ENCODE data around the gene BROX. TPM values are rescaled to one million over a fixed set of nuclear protein-coding genes. Genes with fewer than 3 reads are reported as not detected.

Gene BROX
- polyA plus RNA-seq, 2 of the 4 experiments (the other 2 are of a cell fraction) = 9.9 to 20.1 TPM

GRCh38 chr1:222749927-222750326 is 37.6 kb downstream of the BROX start:
- Histone ChIP-seq H3K4me1 (peaks cover 6% of the 10 kb centered on the region; the same call in 1 of the 3 replicates), H3K4me3 (no peak overlapping the region), H3K9me3 (no peaks in the 10 kb centered on the region), H3K27ac (no peak overlapping the region), H3K4me2 (no peak overlapping the region)
- ATAC-seq (no peak), FAIRE-seq (no peak), DNase-seq (ENCODE audit: low read depth in 1 of 2, low spot score in 1 of 2) (peak in 1 of 2 experiments; percentile 19)
- POLR2A ChIA-PET = no interaction called here
- no peak for TF ChIP-seq RFX5 (IDR thresholded peaks at IDR 0.05)
- TF ChIP-seq EHF (CRISPR knock-in tag; IDR thresholded peaks at IDR 0.05) = no peak
- TF ChIP-seq POLR2AphosphoS2 (conservative IDR thresholded peaks at IDR 0.05; ENCODE audit: low read length) = no peak
- TF ChIP-seq NFE2L2 (conservative IDR thresholded peaks at IDR 0.05; ENCODE audit: low read length) = no peak
- no peak for TF ChIP-seq ELK1 (IDR thresholded peaks at IDR 0.05; ENCODE audit: low read depth, low read length)
- no peak for TF ChIP-seq BHLHE40 (IDR thresholded peaks at IDR 0.05; ENCODE audit: low read depth, low read length)
- TF ChIP-seq ZSCAN20 (CRISPR knock-in tag; IDR thresholded peaks at IDR 0.05) = no peak
- no peak for TF ChIP-seq FOSL2 (IDR thresholded peaks at IDR 0.05)
- TF ChIP-seq FOSL2 (CRISPR knock-in tag; IDR thresholded peaks at IDR 0.05) = no peak
- no peak for TF ChIP-seq RARB (CRISPR knock-in tag; IDR thresholded peaks at IDR 0.05)
- no peak for TF ChIP-seq SMC3 (IDR thresholded peaks at IDR 0.05)
- no peak for TF ChIP-seq CBX8 (IDR thresholded peaks at IDR 0.05)
- no peak for TF ChIP-seq E2F6 (IDR thresholded peaks at IDR 0.05; ENCODE audit: borderline replicate concordance, low read depth)
- no peak for TF ChIP-seq HMGXB4 (CRISPR knock-in tag; IDR thresholded peaks at IDR 0.05; ENCODE audit: borderline replicate concordance)
- no peak for TF ChIP-seq JUN (IDR thresholded peaks at IDR 0.05)
- CTCF ChIA-PET = interaction anchor here (1.2 to 2.0 kb wide), 3 partner anchors 11 to 340 kb away, joined by 3 to 10 read pairs (median 7); no protein-coding TSS in a partner anchor

GRCh38 chr1:222750651-222751050 is 38.3 kb downstream of the BROX start:
- ATAC-seq = no peak
- CTCF ChIA-PET = interaction anchor here (0.7 to 2.0 kb wide), 4 partner anchors 8 to 332 kb away, joined by 3 to 10 read pairs (median 6); no protein-coding TSS in a partner anchor
- POLR2A ChIA-PET = interaction anchor here (0.6 kb wide), 1 partner anchor 14 kb away, joined by 3 read pairs; no protein-coding TSS in a partner anchor
- Histone ChIP-seq H3K9me3 (no peaks in the 10 kb centered on the region), H3K4me1 (peaks cover 6% of the 10 kb centered on the region; the same call in 1 of the 3 replicates), H3K4me3 (no peak overlapping the region), H3K27ac (no peak overlapping the region), H3K4me2 (no peak overlapping the region)
- WGBS (ENCODE audit: missing lambda C conversion rate) = 76% methylated on average over 1 of the region's 1 CpG
- no peak for DNase-seq (ENCODE audit: low read depth in 1 of 2, low spot score in 1 of 2)
- no peak for TF ChIP-seq CTCF (IDR thresholded peaks at IDR 0.05)
- no peak for TF ChIP-seq MAX (IDR thresholded peaks at IDR 0.05)
- TF ChIP-seq HOXB5 (CRISPR knock-in tag; IDR thresholded peaks at IDR 0.05) = no peak
- no peak for TF ChIP-seq KDM1A (IDR thresholded peaks at IDR 0.05; ENCODE audit: low read depth)
- no peak for TF ChIP-seq POLR2AphosphoS2 (conservative IDR thresholded peaks at IDR 0.05; ENCODE audit: low read length)
- no peak for TF ChIP-seq NPAS2 (CRISPR knock-in tag; IDR thresholded peaks at IDR 0.05; ENCODE audit: borderline replicate concordance)
- no peak for TF ChIP-seq REST (IDR thresholded peaks at IDR 0.05)
- no peak for TF ChIP-seq EP300 (IDR thresholded peaks at IDR 0.05)
- TF ChIP-seq TFCP2L1 (CRISPR knock-in tag; IDR thresholded peaks at IDR 0.05) = no peak
- TF ChIP-seq HOXB13 (CRISPR knock-in tag; IDR thresholded peaks at IDR 0.05; ENCODE audit: low read depth) = no peak
- TF ChIP-seq EHF (CRISPR knock-in tag; IDR thresholded peaks at IDR 0.05) = no peak
- TF ChIP-seq ELK1 (IDR thresholded peaks at IDR 0.05; ENCODE audit: low read depth, low read length) = no peak
- no peak for TF ChIP-seq MYC (IDR thresholded peaks at IDR 0.05; ENCODE audit: borderline replicate concordance, low read length)
- no peak for TF ChIP-seq HES2 (IDR thresholded peaks at IDR 0.05)
- TF ChIP-seq TP53 (CRISPR knock-in tag; IDR thresholded peaks at IDR 0.05) = no peak
- no peak for TF ChIP-seq KDM5A (IDR thresholded peaks at IDR 0.05)
- no peak for FAIRE-seq
